Measurements from ENCODE around the gene PSMB10. TPM values are rescaled to one million over a fixed set of nuclear protein-coding genes. Genes with fewer than 3 reads are reported as not detected.

Gene PSMB10
- total and polyA plus RNA-seq, 2 donors (not counting 3 experiments of a cell fraction or from before 2014, with no cell fraction given): 40.8 to 54.7 TPM

GRCh38 chr16:67927131-67927941 lies 9.3 kb downstream of the PSMB10 start:
- Histone ChIP-seq H3K4me2 (ENCODE audit: insufficient read depth, low read length) (no peak overlapping the region), H3K4me1 (ENCODE audit: control insufficient read depth, extremely low read depth, insufficient read depth, low read length) (peaks cover 10% of the 10 kb centered on the region), H3K9me1 (replicated peaks; ENCODE audit: control insufficient read depth, extremely low read depth, insufficient read depth, low read length) (no peaks in the 10 kb centered on the region), H3K4me3 (replicated peaks in 1 of 3; ENCODE audit: insufficient read depth in 1 of 3, low read depth in 1 of 3, low read length in 3 of 3) (no peak overlapping the region), H3K36me3 (ENCODE audit: control insufficient read depth in 2 of 2, extremely low read depth in 1 of 2, insufficient read depth in 2 of 2, low read length in 2 of 2) (peaks cover 0 to 16% of the 10 kb centered on the region in 2 experiments), H3K9ac (replicated peaks; ENCODE audit: extremely low read depth, insufficient read depth, low read length) (no peak overlapping the region), H3K27me3 (ENCODE audit: control insufficient read depth in 2 of 2, insufficient read depth in 2 of 2, low read length in 2 of 2) (no peaks in the 10 kb centered on the region), H3K9me3 (replicated peaks; ENCODE audit: control insufficient read depth, insufficient read depth, low read length) (no peaks in the 10 kb centered on the region), H3K79me2 (ENCODE audit: control insufficient read depth, insufficient read depth, low read length) (no peaks in the 10 kb centered on the region), H2AFZ (ENCODE audit: low read depth, low read length) (no peak overlapping the region), H3K27ac (ENCODE audit: insufficient read depth, low read depth, low read length) (no peak overlapping the region), H4K20me1 (replicated peaks; ENCODE audit: control insufficient read depth, extremely low read depth, insufficient read depth, low read length) (no peaks in the 10 kb centered on the region)
- ChIA-PET CTCF (interaction anchor here (1.0 to 6.1 kb wide), 9 partner anchors 12 to 406 kb away, joined by 4 to 106 read pairs (median 6); partner anchors contain the start of gene NRN1L), POLR2A (no interaction called here)
- FAIRE-seq (no peak), DNase-seq (ENCODE audit: low read depth, low spot score) (no peak)
- intact Hi-C loops (cut with micrococcal nuclease): loop anchor here (10.0 kb wide), 1 partner anchor 403 kb away; the partner anchor contains the start of gene RIPOR1
- dilution Hi-C loops (cut with MboI; ENCODE audit: extremely low pct_ligation_motif_present, low sequenced_read_pairs): no loop called here
- TF ChIP-seq FOS (IDR thresholded peaks at IDR 0.05; ENCODE audit: borderline replicate concordance, insufficient read depth, low read length) (no peak), CTCF (IDR thresholded peaks at IDR 0.05; ENCODE audit: extremely low read depth in 1 of 2, insufficient read depth in 1 of 2, low read depth in 1 of 2, low read length in 2 of 2) (no peak), MYC (IDR thresholded peaks at IDR 0.05; ENCODE audit: low read depth, low read length) (no peak), POLR2AphosphoS5 (IDR thresholded peaks at IDR 0.05; ENCODE audit: insufficient read depth, low read depth, low read length) (no peak), MAX (IDR thresholded peaks at IDR 0.05; ENCODE audit: insufficient read depth, insufficient read length) (no peak), EZH2 (IDR thresholded peaks at IDR 0.05; ENCODE audit: borderline replicate concordance, low read depth, low read length, severe bottlenecking) (no peak), JUN (IDR thresholded peaks at IDR 0.05; ENCODE audit: borderline replicate concordance, insufficient read depth, insufficient read length, low read depth) (no peak), POLR2A (IDR thresholded peaks at IDR 0.05; ENCODE audit: low read depth, low read length) (no peak), GATA2 (IDR thresholded peaks at IDR 0.05; ENCODE audit: insufficient read depth, insufficient read length, low read depth, low read length) (no peak)
- TSS peak; percentile 26 for BruUV-seq (replicated peaks)

Measured in endothelial cell of umbilical vein (primary cell).